G401.6 (cell line): ENCODE data around the gene SPAAR.

ENCODE experiments used
- FAIRE-seq: peaks from 2 replicates; lab custom pipeline; 2012; peaks lifted over from hg19 to GRCh38; lab: Jason Lieb, UNC

The SPAAR gene

DNA sequence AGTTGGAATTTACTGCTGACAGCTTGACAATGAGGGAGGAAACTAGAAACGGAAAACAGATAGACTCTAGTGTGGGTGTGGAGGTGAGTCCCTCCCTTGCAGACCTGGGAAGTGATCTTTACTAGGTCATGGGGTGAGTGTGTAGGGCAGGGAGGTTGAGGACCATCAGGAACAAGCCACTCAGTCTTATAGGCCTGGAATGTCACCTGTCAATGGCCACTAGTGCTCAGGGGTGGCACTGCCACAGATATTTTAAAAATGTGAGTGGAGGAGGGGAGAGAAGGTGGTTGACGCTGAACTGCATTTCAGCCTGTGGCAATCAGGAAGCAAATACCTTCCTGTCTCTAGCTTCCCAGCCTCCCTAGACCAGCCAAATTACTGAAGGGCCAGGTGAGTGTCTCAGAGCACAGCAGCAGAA, 39.6 kb downstream of the SPAAR start:
- no peak for FAIRE-seq

DNA sequence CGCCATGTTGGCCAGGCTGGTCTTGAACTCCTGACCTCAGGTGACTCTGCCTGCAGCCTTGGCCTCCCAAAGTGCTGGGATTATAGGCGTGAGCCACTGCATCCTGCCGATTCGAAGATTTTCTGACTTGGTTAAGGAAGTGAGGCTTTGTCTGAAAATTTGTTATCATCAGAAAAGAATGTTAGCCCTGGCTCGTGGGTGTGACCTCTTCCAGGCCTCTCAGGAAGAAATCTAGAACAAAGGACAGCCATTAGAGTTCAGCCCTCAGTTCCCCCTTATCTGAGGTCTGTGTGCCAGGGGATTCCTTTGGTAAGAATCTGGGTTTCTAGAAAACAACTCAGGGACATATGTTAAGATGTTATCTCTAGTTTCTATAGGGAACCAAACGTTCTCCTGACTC, 42.4 kb downstream of the SPAAR start:
- FAIRE-seq = no peak

DNA sequence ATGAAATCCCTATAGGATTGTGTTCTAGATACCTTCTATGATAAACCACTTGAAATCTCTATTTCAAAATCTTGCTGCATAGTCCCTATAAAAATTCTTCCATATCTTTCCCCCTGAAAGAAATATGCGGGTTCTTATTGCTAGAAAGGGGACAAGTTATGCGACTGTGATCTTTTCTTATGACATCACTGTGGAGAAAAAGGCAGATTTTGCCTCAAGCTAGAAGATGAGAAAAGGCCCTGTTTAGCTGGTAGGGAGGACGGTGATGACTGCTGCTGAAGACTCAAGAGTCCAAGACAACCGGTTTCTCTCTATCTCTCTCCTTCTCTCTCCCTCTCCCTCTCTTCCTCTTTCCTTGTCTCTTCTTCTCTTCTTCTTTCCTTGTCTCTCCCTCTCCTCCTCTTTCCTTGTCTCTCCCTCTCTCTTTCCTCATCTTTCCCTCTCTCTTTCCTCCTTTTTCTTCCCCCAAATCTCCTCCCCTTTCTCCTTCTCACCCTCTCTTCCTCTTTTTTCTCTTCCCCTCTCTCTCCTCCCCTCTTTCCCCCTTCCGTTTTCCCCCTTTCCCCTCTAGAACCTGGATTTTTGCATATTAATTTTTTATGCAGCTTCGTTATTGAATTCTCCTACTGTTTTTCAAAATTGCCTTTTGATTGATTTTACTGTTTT, 43.4 kb downstream of the SPAAR start:
- FAIRE-seq = no peak

DNA sequence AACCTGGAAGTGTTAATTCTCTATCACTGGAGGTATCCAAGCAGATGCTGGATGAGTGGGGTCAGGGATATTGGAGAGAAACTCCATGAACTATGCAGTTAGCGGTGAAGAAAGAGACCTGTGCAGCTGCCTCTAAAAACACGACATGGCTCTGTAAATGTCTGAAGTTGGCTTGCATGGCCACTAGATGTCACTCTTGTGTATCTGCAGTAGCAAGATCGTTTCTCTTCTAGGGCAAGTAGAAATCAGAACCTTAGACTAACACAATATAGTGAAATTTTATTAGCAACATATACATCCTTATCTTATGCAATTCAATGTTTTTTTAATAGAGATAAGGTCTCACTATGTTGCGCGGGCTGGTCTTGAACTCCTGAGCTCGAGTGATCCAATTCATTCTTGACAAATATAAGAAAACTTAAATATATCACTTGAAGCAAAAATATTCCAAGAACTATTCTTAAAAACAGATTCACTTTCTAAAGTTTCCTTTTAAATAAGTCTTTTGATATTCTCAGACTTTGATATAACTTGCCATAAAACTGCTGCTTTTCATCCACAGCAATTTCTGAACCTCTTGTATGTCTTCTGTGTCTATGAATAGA, 45.8 kb downstream of the SPAAR start:
- FAIRE-seq = peak; percentile 92

DNA sequence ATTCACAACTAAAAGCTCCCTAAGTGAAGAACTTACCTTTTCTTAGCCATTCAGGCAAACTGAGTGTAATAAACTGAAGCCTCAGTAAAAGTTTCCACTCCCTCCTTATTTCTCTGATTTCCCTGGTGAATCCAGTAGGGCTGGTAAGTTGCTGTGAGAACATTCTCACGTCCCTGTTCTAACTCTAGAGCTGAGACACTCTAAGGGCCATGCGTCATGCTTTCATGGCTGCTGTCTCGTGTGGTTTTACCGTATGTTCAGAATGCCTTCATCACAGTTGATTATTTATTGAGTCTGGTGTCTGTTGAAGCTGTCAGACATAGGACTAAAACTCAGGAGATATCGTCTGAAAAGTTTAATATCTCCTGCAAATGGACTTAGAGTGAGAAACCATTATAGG, 47.4 kb downstream of the SPAAR start:
- no peak for FAIRE-seq

DNA sequence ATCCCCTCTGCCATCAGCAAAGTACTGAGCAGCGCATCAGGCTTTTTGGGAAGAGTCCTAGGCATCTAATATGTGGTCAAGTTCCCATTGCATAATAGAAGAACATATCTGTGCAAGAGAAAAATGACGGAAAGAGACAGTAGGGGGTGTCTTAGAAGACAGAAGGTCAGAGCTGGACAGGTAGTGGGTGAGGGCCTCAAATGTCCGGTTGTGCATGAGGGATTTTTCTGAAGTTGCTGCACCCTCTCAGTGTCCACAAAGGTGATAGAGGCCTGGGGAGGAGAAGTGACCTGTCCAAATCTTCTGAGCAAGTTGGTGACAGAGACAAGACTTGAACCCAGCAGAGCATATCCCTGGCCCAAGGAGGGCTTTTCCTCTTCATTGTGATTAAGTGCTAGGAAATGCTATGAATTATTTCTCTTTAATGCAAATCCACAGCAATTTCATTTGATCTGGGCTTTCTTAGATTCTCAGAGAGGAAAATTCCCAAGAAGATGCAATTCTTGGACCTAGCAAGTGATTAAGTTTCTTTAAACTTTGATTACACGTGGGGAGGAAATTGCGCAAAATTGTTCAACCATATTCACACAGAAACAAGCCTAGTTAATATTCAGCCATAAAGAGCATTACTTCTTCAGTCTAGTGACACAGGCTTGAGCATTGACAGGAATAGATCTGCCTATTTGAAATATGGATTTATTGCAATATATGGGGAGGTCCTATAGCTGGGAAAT, 49.0 kb downstream of the SPAAR start, which contains the start of gene OR2S2:
OR2S2 (minus strand) TSS at position 51 of the 734 bp plus-strand sequence. CDS start 56 bp downstream, outside the sequence.
- no peak for FAIRE-seq

DNA sequence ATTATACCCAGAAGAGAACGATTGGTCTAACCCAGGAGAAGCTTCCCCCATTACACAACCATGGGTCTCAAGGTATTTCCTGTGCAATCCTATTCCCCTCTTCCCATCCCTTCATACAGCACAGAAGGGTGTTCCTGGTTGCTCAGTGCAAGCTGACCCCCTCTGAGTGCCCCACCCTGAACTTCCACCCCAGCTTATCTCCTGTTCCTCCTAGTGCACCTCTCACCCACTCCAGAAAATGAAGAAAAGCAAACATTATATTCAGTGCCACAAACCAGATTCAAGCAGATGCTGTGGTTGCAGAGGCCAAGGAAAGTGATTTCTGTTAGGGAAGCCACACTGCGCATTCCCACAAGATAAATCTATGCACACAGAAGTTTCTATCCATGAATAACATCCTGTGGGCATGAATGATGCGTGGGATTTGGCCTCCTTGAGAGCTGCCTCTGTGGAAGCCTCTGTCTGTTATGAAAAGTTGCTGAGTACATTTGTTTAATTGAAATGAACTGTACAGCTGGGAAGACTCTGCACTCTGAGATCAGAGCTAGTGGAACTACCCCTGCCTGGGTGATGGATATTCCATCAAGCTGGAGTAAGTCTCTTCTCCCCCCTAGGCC, 50.9 kb downstream of the SPAAR start:
- FAIRE-seq = no peak
